Right kidney (tissue), 1 donor: Measurements from ENCODE around the gene DHX34.
"Not testable (repeated sequence)": the region's sequence is repeated elsewhere in the genome, so short reads cannot be mapped to it uniquely, and the experiment has no call there.

ENCODE experiments used
- DNase-seq: peaks from one replicate; pipeline ENCODE4 v3.0.0-alpha.2; 2016

Gene DHX34

GRCh38 chr19:47370045-47370611 is 21.0 kb downstream of the DHX34 start:
- DNase-seq, result no peak

- no peak for DNase-seq
These were observed 22.1 kb downstream of the DHX34 start for GRCh38 chr19:47371261-47371660.

- no peak for DNase-seq
These were observed 23.5 kb downstream of the DHX34 start for GRCh38 chr19:47372603-47373002.

- no peak for DNase-seq
These were observed 24.4 kb downstream of the DHX34 start for GRCh38 chr19:47373246-47374240.

- DNase-seq, result no peak
These were observed 26.0 kb downstream of the DHX34 start for GRCh38 chr19:47374876-47375693.

- no peak for DNase-seq
These were observed 26.8 kb downstream of the DHX34 start for GRCh38 chr19:47375694-47376588.

- DNase-seq, result no peak
These were observed 27.6 kb downstream of the DHX34 start for GRCh38 chr19:47376589-47377144.

GRCh38 chr19:47377208-47377701 is 28.1 kb downstream of the DHX34 start:
- no peak for DNase-seq

GRCh38 chr19:47377801-47378200 is 28.7 kb downstream of the DHX34 start:
- DNase-seq, result no peak

GRCh38 chr19:47378246-47378645 is 29.1 kb downstream of the DHX34 start:
- DNase-seq, result no peak

- DNase-seq, result no peak
These were observed 30.3 kb downstream of the DHX34 start for GRCh38 chr19:47379381-47379938.

- no peak for DNase-seq
These were observed 31.4 kb downstream of the DHX34 start for GRCh38 chr19:47380559-47380958.

GRCh38 chr19:47381121-47381520 is 32.0 kb downstream of the DHX34 start:
- no peak for DNase-seq

- DNase-seq, result no peak
These were observed 32.7 kb downstream of the DHX34 start for GRCh38 chr19:47381653-47382279.

GRCh38 chr19:47383890-47384289 is 34.8 kb downstream of the DHX34 start:
- DNase-seq, result not testable (repeated sequence)

- not testable (repeated sequence) for DNase-seq
These were observed 35.4 kb downstream of the DHX34 start for GRCh38 chr19:47384533-47384932.

GRCh38 chr19:47386582-47386981 is 37.5 kb downstream of the DHX34 start:
- DNase-seq, result not testable (repeated sequence)

- not testable (repeated sequence) for DNase-seq
These were observed 38.5 kb downstream of the DHX34 start for GRCh38 chr19:47387623-47388022.

GRCh38 chr19:47388721-47389120 is 39.6 kb downstream of the DHX34 start:
- not testable (repeated sequence) for DNase-seq

- DNase-seq, result no peak
These were observed 40.0 kb downstream of the DHX34 start for GRCh38 chr19:47389150-47389556.
